Fibroblast of the aortic adventitia (primary cell): ENCODE results near the gene CLDN7. TPM values are rescaled to one million over a fixed set of nuclear protein-coding genes. Genes with fewer than 3 reads are reported as not detected.

Experiments
- DNase-seq: peaks from one replicate; pipeline ENCODE4 v3.0.0-alpha.2; 2010; ENCODE audit warnings: low read depth
- H3K4me3 ChIP-seq: 2 replicates; pipeline ENCODE4 v1.5.1; 2011; ENCODE audit warnings: low read depth, mild to moderate bottlenecking, control low read depth, low read length, moderate library complexity
- total RNA-seq: library from RNA; depleted of rRNA; stranded (reverse); fragments of >200 nt; gene quantifications from 2 replicates; pipeline ENCODE4 v1.2.3, GENCODE V29; 2012; ENCODE audit warnings: low replicate concordance
- TF ChIP-seq, protein P1 (sequence below): IDR thresholded peaks from 2 replicates; pipeline ENCODE4 v1.5.1; 2011; ENCODE audit warnings: mild to moderate bottlenecking, low read length, control low read depth, inconsistent platforms; ENCODE audit not compliant: insufficient read depth

Gene CLDN7
- total RNA-seq, 1 donor = 3.0 TPM

DNA sequence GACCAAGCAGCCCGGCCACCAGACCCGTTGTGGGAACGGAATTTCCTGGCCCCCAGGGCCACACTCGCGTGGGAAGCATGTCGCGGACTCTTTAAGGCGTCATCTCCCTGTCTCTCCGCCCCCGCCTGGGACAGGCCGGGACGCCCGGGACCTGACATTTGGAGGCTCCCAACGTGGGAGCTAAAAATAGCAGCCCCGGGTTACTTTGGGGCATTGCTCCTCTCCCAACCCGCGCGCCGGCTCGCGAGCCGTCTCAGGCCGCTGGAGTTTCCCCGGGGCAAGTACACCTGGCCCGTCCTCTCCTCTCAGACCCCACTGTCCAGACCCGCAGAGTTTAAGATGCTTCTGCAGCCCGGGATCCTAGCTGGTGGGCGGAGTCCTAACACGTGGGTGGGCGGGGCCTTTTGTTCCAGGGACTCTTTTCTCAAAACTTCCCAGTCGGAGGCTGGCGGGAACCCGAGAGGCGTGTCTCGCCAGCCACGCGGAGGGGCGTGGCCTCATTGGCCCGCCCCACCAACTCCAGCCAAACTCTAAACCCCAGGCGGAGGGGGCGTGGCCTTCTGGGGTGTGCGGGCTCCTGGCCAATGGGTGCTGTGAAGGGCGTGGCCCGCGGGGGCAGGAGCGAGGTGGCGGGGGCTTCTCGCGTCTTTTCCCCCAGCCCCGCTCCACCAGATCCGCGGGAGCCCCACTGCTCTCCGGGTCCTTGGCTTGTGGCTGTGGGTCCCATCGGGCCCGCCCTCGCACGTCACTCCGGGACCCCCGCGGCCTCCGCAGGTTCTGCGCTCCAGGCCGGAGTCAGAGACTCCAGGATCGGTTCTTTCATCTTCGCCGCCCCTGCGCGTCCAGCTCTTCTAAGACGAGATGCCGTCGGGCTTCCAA, 19.0 kb upstream of the CLDN7 start, which contains the start of gene SLC2A4:
TSS of gene SLC2A4 (plus strand) at position 645 of the 879 bp plus-strand sequence. CDS start at position 862, 217 bp downstream.
- peak within 1 kb of the TSS; percentile 59 for H3K4me3 ChIP-seq
- TF ChIP-seq, protein P1, sequence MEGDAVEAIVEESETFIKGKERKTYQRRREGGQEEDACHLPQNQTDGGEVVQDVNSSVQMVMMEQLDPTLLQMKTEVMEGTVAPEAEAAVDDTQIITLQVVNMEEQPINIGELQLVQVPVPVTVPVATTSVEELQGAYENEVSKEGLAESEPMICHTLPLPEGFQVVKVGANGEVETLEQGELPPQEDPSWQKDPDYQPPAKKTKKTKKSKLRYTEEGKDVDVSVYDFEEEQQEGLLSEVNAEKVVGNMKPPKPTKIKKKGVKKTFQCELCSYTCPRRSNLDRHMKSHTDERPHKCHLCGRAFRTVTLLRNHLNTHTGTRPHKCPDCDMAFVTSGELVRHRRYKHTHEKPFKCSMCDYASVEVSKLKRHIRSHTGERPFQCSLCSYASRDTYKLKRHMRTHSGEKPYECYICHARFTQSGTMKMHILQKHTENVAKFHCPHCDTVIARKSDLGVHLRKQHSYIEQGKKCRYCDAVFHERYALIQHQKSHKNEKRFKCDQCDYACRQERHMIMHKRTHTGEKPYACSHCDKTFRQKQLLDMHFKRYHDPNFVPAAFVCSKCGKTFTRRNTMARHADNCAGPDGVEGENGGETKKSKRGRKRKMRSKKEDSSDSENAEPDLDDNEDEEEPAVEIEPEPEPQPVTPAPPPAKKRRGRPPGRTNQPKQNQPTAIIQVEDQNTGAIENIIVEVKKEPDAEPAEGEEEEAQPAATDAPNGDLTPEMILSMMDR = no peak
- peak; percentile 90 for DNase-seq

DNA sequence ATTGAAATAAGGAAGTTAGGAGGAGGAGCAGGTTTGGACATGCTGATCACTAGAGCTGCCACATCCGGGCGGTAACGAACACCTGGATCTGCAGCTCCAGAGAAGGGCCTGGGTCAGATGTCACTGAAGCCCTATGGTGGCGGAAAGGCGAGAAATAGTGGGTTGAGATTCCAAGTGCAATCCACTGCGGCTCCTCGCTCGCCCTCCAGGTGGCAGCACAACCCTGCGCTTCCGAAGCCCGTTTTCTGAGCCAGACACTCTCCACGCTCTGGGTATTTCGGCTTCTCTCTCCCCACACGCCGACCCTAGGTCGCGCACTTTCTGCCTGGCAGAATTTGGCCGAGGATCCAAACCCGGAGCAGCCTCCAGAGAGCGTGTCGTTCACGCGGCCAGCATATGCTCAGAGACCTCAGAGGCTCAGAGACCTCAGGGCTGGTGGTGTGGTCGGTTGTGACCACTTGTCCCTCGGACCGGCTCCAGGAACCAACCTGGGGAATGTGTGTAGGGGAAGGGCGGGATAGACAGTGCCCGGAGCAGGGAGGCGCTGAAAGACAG, 18.3 kb upstream of the CLDN7 start:
- DNase-seq = peak; percentile 82
- TF ChIP-seq, protein P1 = peak; percentile 95
- H3K4me3 ChIP-seq = peak overlapping the region; percentile 59

DNA sequence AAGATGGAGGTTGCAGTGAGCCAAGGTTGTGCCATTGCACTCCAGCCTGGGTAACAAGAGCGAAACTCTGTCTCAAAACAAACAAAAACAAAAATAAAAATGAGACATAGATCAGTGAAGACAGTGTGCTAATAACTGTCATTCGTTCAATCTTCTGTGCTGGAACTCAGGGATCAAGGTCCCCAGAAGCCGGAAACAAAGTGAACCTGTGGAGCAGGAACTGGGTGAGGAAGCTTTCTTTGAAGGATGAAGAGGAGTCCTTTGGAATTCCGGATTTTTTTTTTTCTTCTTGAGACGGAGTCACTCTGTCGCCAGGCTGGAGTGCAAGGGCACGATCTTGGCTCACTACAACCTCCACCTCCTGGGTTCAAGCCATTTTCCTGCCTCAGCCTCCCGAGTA, 17.2 kb upstream of the CLDN7 start:
- no peak overlapping the region for H3K4me3 ChIP-seq
- no peak for DNase-seq
- TF ChIP-seq, protein P1 = no peak

DNA sequence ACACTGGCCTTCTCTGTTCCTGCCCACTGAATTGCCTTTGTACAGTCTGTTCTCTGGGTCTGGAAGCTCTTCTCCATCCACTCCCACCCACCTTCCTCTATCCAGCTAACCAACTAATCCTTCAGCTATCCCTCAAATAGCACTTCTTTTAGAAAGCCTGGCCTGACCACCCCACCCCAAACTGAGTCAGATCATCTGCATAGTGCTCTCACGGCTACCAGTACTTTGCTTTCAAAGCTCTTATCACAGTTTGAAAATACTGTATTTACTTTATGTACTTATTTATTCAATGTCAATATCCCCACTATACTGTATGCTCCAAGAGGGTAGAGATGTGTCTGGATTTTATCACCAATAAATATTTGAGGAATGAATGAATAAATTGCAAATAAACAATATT, 4.5 kb upstream of the CLDN7 start:
- no peak overlapping the region for H3K4me3 ChIP-seq
- DNase-seq = no peak
- TF ChIP-seq, protein P1 = no peak

DNA sequence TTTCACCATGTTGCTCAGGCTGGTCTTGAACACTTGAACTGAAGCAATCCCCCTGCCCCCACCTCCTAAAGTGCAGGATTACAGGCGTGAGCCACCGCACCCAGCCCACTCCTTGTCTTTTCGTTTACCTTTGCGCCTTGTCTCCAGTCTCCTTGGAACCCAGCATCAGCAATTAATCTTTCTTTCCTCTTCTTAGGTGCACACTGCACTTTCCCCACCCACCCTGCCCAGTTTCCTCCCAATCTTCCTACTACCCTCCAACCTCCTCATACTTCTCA, 1.5 kb upstream of the CLDN7 start:
- TF ChIP-seq, protein P1 = no peak

DNA sequence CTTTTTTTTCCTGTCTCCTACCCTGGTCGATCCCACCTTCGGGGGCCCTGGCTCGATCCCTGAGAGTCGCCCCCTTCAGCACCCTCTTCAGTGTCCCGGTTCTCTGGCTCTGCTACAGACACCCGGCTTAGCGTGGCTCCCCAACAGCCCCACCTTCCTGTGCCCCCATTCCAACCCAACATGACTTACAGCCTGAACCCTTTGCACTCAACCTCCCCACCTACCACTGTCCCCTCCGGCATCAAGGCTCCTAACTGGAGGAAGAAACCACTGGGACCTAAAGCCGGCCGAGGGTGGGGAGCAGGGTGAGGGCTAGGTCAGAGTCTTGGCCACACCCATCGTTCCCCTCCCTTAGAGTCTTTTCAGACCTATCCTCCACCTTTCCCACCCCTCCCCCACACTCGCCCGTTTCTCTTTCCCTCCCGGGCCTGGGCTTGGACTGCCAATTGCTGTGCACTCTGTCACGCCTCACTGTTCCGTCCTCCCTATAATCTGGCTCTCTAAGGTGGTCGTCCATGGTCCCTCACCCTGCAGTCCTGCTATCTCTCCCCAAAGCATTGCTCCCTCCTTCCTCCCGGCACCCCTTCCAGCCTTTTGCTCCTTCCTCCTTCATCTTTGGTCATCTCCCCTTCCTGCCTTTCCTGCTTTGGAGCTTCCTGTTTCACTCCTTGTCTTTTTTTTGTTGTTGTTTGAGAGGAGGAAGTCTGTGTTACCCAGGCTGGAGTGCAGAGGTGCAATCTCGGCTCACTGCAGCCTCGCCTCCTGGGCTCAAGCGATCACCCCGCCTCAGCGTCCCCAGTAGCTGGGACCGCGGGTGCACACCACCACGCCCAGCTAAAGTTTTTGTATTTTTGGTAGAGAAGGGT, 890 bp upstream of the CLDN7 start:
- DNase-seq = no peak
- TF ChIP-seq, protein P1 = no peak
- H3K4me3 ChIP-seq = peak overlapping the region; percentile 22

More for the DNA sequence above, 1.5 kb upstream of the CLDN7 start:
- no peak overlapping the region for H3K4me3 ChIP-seq
- no peak for DNase-seq
